Measurements from ENCODE around the gene DLG1. TPM values are rescaled to one million over a fixed set of nuclear protein-coding genes. Genes with fewer than 3 reads are reported as not detected.

Gene DLG1
- total and polyA plus RNA-seq, 4 donors: 12.7 to 51.2 (median 22.3) TPM

- H3K9ac ChIP-seq (ENCODE audit: low read depth in 1 of 2, low read length in 2 of 2): no peak overlapping the region
- H3K4me1 ChIP-seq (ENCODE audit: control insufficient read depth in 4 of 4, insufficient read depth in 4 of 4, low read length in 3 of 4): no peaks in the 10 kb centered on the region
- no peaks in the 10 kb centered on the region for H3K36me3 ChIP-seq (ENCODE audit: control insufficient read depth in 4 of 4, insufficient read depth in 3 of 4, low read depth in 1 of 4, low read length in 3 of 4)
- WGBS: 64% methylated on average over 27 of the region's 27 CpGs
- H3K4me3 ChIP-seq (ENCODE audit: low read depth in 1 of 3, low read length in 3 of 3): no peak overlapping the region
- H3K9me3 ChIP-seq (ENCODE audit: control insufficient read depth in 4 of 4, low read length in 3 of 4): no peaks in the 10 kb centered on the region
- TF ChIP-seq TAF1 (conservative IDR thresholded peaks at IDR 0.05) (no peak), YY1 (IDR thresholded peaks at IDR 0.05) (no peak), FOXA2 (IDR thresholded peaks at IDR 0.05) (no peak), NR2F2 (IDR thresholded peaks at IDR 0.05) (no peak), JUND (IDR thresholded peaks at IDR 0.05) (no peak), HNF4G (IDR thresholded peaks at IDR 0.05) (no peak), FOXA1 (IDR thresholded peaks at IDR 0.05) (no peak), SP1 (IDR thresholded peaks at IDR 0.05) (no peak), RXRA (IDR thresholded peaks at IDR 0.05) (no peak), ZBTB33 (IDR thresholded peaks at IDR 0.05) (no peak), HNF4A (conservative IDR thresholded peaks at IDR 0.05) (no peak), ATF3 (IDR thresholded peaks at IDR 0.05) (no peak), RAD21 (IDR thresholded peaks at IDR 0.05) (no peak), MAX (IDR thresholded peaks at IDR 0.05) (no peak), REST (IDR thresholded peaks at IDR 0.05) (no peak), GABPA (IDR thresholded peaks at IDR 0.05 in 1 of 2, conservative IDR thresholded peaks at IDR 0.05 in 1 of 2) (no peak)
- TF ChIP-seq, protein P1, sequence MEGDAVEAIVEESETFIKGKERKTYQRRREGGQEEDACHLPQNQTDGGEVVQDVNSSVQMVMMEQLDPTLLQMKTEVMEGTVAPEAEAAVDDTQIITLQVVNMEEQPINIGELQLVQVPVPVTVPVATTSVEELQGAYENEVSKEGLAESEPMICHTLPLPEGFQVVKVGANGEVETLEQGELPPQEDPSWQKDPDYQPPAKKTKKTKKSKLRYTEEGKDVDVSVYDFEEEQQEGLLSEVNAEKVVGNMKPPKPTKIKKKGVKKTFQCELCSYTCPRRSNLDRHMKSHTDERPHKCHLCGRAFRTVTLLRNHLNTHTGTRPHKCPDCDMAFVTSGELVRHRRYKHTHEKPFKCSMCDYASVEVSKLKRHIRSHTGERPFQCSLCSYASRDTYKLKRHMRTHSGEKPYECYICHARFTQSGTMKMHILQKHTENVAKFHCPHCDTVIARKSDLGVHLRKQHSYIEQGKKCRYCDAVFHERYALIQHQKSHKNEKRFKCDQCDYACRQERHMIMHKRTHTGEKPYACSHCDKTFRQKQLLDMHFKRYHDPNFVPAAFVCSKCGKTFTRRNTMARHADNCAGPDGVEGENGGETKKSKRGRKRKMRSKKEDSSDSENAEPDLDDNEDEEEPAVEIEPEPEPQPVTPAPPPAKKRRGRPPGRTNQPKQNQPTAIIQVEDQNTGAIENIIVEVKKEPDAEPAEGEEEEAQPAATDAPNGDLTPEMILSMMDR (IDR thresholded peaks at IDR 0.05; ENCODE audit: low read depth, low read length, missing input control): no peak
- no peak overlapping the region for H3K27ac ChIP-seq (ENCODE audit: low read depth in 1 of 2, low read length in 2 of 2)
- no peaks in the 10 kb centered on the region for H3K27me3 ChIP-seq (ENCODE audit: control insufficient read depth in 4 of 4, insufficient read depth in 4 of 4, low read length in 3 of 4)
- no peak for DNase-seq (ENCODE audit: low spot score)
Measured at GRCh38 chr3:197023241-197023997, 275.0 kb downstream of the DLG1 start.

Data from liver (tissue), 9 donors.